GM18868 (cell line): ENCODE measurements around the gene TFCP2.
"Not testable (repeated sequence)": the region's sequence is repeated elsewhere in the genome, so short reads cannot be mapped to it uniquely, and the experiment has no call there.

Experiments used
- ATAC-seq: cut with Tn5 transposase; IDR thresholded peaks from one replicate; pipeline ENCODE4 v1.9.1; 2021; ENCODE audit warnings: mild to moderate bottlenecking, moderate library complexity; ENCODE audit not compliant: unreplicated experiment

The TFCP2 gene

GRCh38 chr12:51085757-51086156 is 87.2 kb downstream of the TFCP2 start:
- ATAC-seq, result no peak

GRCh38 chr12:51083126-51083833 is 89.7 kb downstream of the TFCP2 start, which contains the start of gene CSRNP2:
TSS of gene CSRNP2 (minus strand) at chr12:51083596. CDS start at chr12:51076561, 7,035 bp downstream.
- ATAC-seq, result peak; percentile 97

- ATAC-seq, result no peak
Observed at GRCh38 chr12:51082561-51083125, 90.3 kb downstream of the TFCP2 start.

GRCh38 chr12:51081421-51081820 is 91.5 kb downstream of the TFCP2 start:
- no peak for ATAC-seq

GRCh38 chr12:51080136-51080535 is 92.8 kb downstream of the TFCP2 start:
- no peak for ATAC-seq

GRCh38 chr12:51078866-51079265 is 94.1 kb downstream of the TFCP2 start:
- not testable (repeated sequence) for ATAC-seq

GRCh38 chr12:51078346-51078745 is 94.6 kb downstream of the TFCP2 start:
- ATAC-seq, result not testable (repeated sequence)

- no peak for ATAC-seq
Observed at GRCh38 chr12:51077930-51078329, 95.0 kb downstream of the TFCP2 start.

- no peak for ATAC-seq
Observed at GRCh38 chr12:51076236-51076930, 96.6 kb downstream of the TFCP2 start.

- ATAC-seq, result no peak
Observed at GRCh38 chr12:51075390-51075789, 97.5 kb downstream of the TFCP2 start.

GRCh38 chr12:51071663-51072062 is 101.3 kb downstream of the TFCP2 start:
- ATAC-seq, result no peak

- no peak for ATAC-seq
Observed at GRCh38 chr12:51070004-51070403, 102.9 kb downstream of the TFCP2 start.

- ATAC-seq, result no peak
Observed at GRCh38 chr12:51067771-51068170, 105.2 kb downstream of the TFCP2 start.

- no peak for ATAC-seq
Observed at GRCh38 chr12:51067229-51067628, 105.7 kb downstream of the TFCP2 start.

- ATAC-seq, result no peak
Observed at GRCh38 chr12:51065530-51065929, 107.4 kb downstream of the TFCP2 start.

GRCh38 chr12:51062631-51063397 is 110.1 kb downstream of the TFCP2 start:
- ATAC-seq, result no peak

GRCh38 chr12:51059086-51059485 is 113.8 kb downstream of the TFCP2 start:
- ATAC-seq, result no peak

GRCh38 chr12:51056242-51056641 is 116.7 kb downstream of the TFCP2 start:
- no peak for ATAC-seq

- no peak for ATAC-seq
Observed at GRCh38 chr12:51055060-51055459, 117.9 kb downstream of the TFCP2 start.

- no peak for ATAC-seq
Observed at GRCh38 chr12:51051787-51052186, 121.1 kb downstream of the TFCP2 start.

GRCh38 chr12:51049525-51049924 is 123.4 kb downstream of the TFCP2 start:
- ATAC-seq, result no peak
